ENCODE results near the gene RIPOR2.

Gene RIPOR2

GRCh38 chr6:24909241-24910216, 26.2 kb downstream of the RIPOR2 start:
- DNase-seq (ENCODE audit: low read depth) = no peak
- H3K4me3 ChIP-seq (ENCODE audit: low read depth, low read length) = peak overlapping the region; percentile 53

GRCh38 chr6:24908650-24909035, 27.1 kb downstream of the RIPOR2 start:
- no peak overlapping the region for H3K4me3 ChIP-seq (ENCODE audit: low read depth, low read length)
- DNase-seq (ENCODE audit: low read depth) = no peak

GRCh38 chr6:24907919-24908649, 27.7 kb downstream of the RIPOR2 start:
- no peak overlapping the region for H3K4me3 ChIP-seq (ENCODE audit: low read depth, low read length)
- no peak for DNase-seq (ENCODE audit: low read depth)

GRCh38 chr6:24906314-24906713, 29.4 kb downstream of the RIPOR2 start:
- no peak for DNase-seq (ENCODE audit: low read depth)
- no peak overlapping the region for H3K4me3 ChIP-seq (ENCODE audit: low read depth, low read length)

GRCh38 chr6:24905483-24905882, 30.3 kb downstream of the RIPOR2 start:
- no peak overlapping the region for H3K4me3 ChIP-seq (ENCODE audit: low read depth, low read length)

GRCh38 chr6:24903681-24904080, 32.1 kb downstream of the RIPOR2 start:
- DNase-seq (ENCODE audit: low read depth) = no peak
- H3K4me3 ChIP-seq (ENCODE audit: low read depth, low read length) = no peak overlapping the region

More at GRCh38 chr6:24905483-24905882, 30.3 kb downstream of the RIPOR2 start:
- no peak for DNase-seq (ENCODE audit: low read depth)

- peak; percentile 27 for DNase-seq (ENCODE audit: low read depth)
- H3K4me3 ChIP-seq (ENCODE audit: low read depth, low read length) = no peak overlapping the region
These were observed 33.0 kb downstream of the RIPOR2 start for GRCh38 chr6:24902782-24903181.

GRCh38 chr6:24901698-24902328, 33.9 kb downstream of the RIPOR2 start:
- no peak for DNase-seq (ENCODE audit: low read depth)
- H3K4me3 ChIP-seq (ENCODE audit: low read depth, low read length) = no peak overlapping the region

GRCh38 chr6:24900917-24901697, 34.7 kb downstream of the RIPOR2 start:
- no peak for DNase-seq (ENCODE audit: low read depth)
- no peak overlapping the region for H3K4me3 ChIP-seq (ENCODE audit: low read depth, low read length)

GRCh38 chr6:24899997-24900325, 35.8 kb downstream of the RIPOR2 start:
- no peak overlapping the region for H3K4me3 ChIP-seq (ENCODE audit: low read depth, low read length)
- no peak for DNase-seq (ENCODE audit: low read depth)

- no peak for DNase-seq (ENCODE audit: low read depth)
- no peak overlapping the region for H3K4me3 ChIP-seq (ENCODE audit: low read depth, low read length)
These were observed 36.4 kb downstream of the RIPOR2 start for GRCh38 chr6:24899136-24899996.

- no peak overlapping the region for H3K4me3 ChIP-seq (ENCODE audit: low read depth, low read length)
- DNase-seq (ENCODE audit: low read depth) = no peak
These were observed 37.1 kb downstream of the RIPOR2 start for GRCh38 chr6:24898676-24899075.

- no peak overlapping the region for H3K4me3 ChIP-seq (ENCODE audit: low read depth, low read length)
- DNase-seq (ENCODE audit: low read depth) = no peak
These were observed 38.6 kb downstream of the RIPOR2 start for GRCh38 chr6:24897186-24897585.

GRCh38 chr6:24893342-24893850, 42.4 kb downstream of the RIPOR2 start:
- DNase-seq (ENCODE audit: low read depth) = no peak
- no peak overlapping the region for H3K4me3 ChIP-seq (ENCODE audit: low read depth, low read length)

GRCh38 chr6:24891004-24891403, 44.8 kb downstream of the RIPOR2 start:
- H3K4me3 ChIP-seq (ENCODE audit: low read depth, low read length) = no peak overlapping the region
- no peak for DNase-seq (ENCODE audit: low read depth)

- H3K4me3 ChIP-seq (ENCODE audit: low read depth, low read length) = no peak overlapping the region
- DNase-seq (ENCODE audit: low read depth) = no peak
These were observed 45.3 kb downstream of the RIPOR2 start for GRCh38 chr6:24890471-24890870.

- H3K4me3 ChIP-seq (ENCODE audit: low read depth, low read length) = no peak overlapping the region
- DNase-seq (ENCODE audit: low read depth) = no peak
These were observed 46.9 kb downstream of the RIPOR2 start for GRCh38 chr6:24888715-24889370.

Data from skeletal muscle cell (primary cell).